Sciatic nerve (tissue), 2 donors: Measurements from ENCODE around the gene RUSC1. TPM values are rescaled to one million over a fixed set of nuclear protein-coding genes. Genes with fewer than 3 reads are reported as not detected.

Experiments used
- ATAC-seq: fragments of 200-7000 bp; cut with Tn5 transposase; one replicate; pipeline ENCODE4 v1.9.1; 2020; ENCODE audit warnings: mild to moderate bottlenecking, moderate library complexity
- DNase-seq: peaks from one replicate; pipeline ENCODE4 v3.0.0-alpha.2; 2020; ENCODE audit warnings: low spot score
- intact Hi-C: fragments of 100-400 bp; cut with DNase I; formaldehyde crosslinking; loops from one replicate; pipeline ENCODE4 v1.14.2; 2022
- microRNA-seq: library from miRNA; unstranded; fragments of <30 nt; microRNA quantifications from one replicate; pipeline ENCODE4 v1.2.0, GENCODE V29; 2020
- total RNA-seq: library from RNA; stranded (reverse); fragmentation: NEBNext Ultra II Directional; extraction: Animal tissue kit (Norgen Biotek cat#: 25700); gene quantifications from one replicate; pipeline ENCODE4 v1.2.1, GENCODE V29; 2021
- donor health status: DM: no; HTN: no; CAD: no.
- donor health status: DM: no; HTN: no; CAD: no.

Gene RUSC1
- total RNA-seq, 1 donor from 2014 or later: 43.3 TPM

DNA sequence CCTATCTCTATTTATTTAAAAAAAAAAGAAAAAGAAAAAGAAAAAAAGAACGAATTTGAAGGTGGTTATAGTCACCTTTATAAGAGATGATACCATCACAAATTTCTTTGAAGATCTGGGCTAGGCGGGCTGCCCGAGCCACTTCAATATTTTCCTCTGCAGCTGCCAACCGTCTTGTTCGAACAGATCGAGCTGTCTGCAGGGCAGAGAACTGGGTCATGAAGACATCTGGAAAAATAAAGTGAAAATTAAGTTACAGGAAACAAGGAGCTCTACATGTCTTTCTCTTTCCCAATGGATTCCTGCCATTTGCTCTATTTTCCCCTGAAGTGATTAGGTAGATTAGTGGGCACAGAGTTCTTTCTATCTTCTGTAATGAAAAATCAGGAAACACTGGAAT, 31.9 kb downstream of the RUSC1 start:
- intact Hi-C loops: no loop called here
- DNase-seq: no peak
- ATAC-seq: no peak

DNA sequence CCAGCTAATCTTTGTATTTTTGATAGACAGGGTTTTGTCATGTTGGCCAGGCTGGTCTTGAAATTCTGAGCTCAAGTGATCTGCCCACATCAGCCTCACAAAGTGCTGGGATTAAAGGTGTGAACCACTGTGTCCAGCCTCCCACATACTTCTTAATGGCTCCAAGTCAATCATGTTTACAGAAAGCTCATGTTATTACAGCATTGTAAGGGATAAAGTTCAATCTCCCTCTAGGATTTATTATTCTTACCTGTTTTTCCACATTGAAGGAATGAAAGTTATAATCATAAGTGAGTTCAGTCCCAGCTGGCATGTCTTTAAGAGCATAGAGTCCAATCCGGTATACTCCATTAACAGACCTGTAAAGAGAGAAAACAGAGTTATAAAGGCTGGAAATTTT, 39.4 kb downstream of the RUSC1 start:
- ATAC-seq (no peak), DNase-seq (no peak)
- intact Hi-C loops: no loop called here

DNA sequence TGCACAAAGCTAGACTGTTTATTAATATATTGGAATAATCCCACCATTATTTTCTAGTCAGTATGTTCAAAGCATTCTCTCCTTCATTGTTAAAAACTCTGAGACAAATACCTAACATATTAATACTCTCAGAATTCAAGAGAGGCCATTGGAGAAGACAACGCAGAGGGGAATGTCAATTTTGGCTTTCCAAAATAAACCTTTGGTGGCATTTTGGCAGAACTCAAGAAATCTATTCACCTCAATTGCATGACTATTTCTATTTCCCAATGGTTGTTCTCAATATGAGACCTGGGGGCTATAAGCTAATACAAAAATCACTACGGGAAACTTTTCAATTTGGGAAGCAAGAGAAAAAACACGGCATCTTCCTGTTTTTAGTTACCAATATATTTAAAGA, 58.5 kb downstream of the RUSC1 start:
- no peak for DNase-seq
- peak; percentile 39 for ATAC-seq
- intact Hi-C loops: no loop called here

DNA sequence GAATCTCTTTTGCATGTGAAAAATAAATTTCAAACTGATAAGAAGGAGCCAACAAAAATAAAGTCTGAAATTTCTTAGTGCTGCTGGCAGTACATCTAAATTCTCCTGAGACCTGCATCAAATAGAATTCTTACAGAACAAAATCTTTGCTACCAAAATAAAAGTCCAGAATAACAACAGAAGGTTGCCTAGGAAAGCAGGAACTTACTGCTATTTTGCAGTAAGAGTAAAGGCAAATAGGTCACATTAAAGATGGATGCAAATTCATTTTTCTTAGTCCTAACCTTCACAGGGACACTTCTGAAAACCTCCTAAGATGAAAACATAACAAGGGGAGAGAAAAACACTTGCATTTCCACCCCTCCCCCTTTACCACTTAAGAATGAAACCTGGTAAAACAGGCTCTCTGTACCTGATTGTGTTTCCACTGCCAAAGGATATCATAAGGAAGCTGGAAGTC, 59.0 kb downstream of the RUSC1 start:
- intact Hi-C loops: no loop called here
- ATAC-seq: peak; percentile 94
- no peak for DNase-seq

Small RNA genes lying within 50 kb of the gene (microRNA-seq; reads per million reads assigned to microRNA genes)
- gene MIR555: not detected

Other genes with a start within 250 kb of the RUSC1 start
- gene EFNA3, start 242.1 kb upstream of the RUSC1 start, total RNA-seq: 2.4 TPM
- 49.0 TPM for gene EFNA1, start 193.0 kb upstream of the RUSC1 start, total RNA-seq
- 20.8 TPM for gene SLC50A1, start 185.0 kb upstream of the RUSC1 start, total RNA-seq
- gene DPM3, start 180.4 kb upstream of the RUSC1 start, total RNA-seq: 75.3 TPM
- gene KRTCAP2, start 147.6 kb upstream of the RUSC1 start, total RNA-seq: 162 TPM
- 4.8 TPM for gene TRIM46, start 147.0 kb upstream of the RUSC1 start, total RNA-seq
- 58.8 TPM for gene THBS3, start 113.0 kb upstream of the RUSC1 start, total RNA-seq
- gene MTX1, start 112.2 kb upstream of the RUSC1 start, total RNA-seq: 20.0 TPM
- gene ENTREP3, start 65.4 kb upstream of the RUSC1 start, total RNA-seq: 28.4 TPM
- 44.0 TPM for gene SCAMP3, start 58.5 kb upstream of the RUSC1 start, total RNA-seq
- 57.8 TPM for gene CLK2, start 47.4 kb upstream of the RUSC1 start, total RNA-seq
- gene HCN3, start 43.4 kb upstream of the RUSC1 start, total RNA-seq: 8.0 TPM
- gene PKLR, start 19.5 kb upstream of the RUSC1 start, total RNA-seq: not detected
- 160 TPM for gene FDPS, start 12.0 kb upstream of the RUSC1 start, total RNA-seq
- 129 TPM for gene ASH1L, start 241.9 kb downstream of the RUSC1 start, total RNA-seq